ENCODE measurements around the gene TRAF1.

TRAF1 gene

GRCh38 chr9:120904061-120904977 is 22.3 kb downstream of the TRAF1 start:
- DNase-seq, result no peak

- no peak for DNase-seq
Observed at GRCh38 chr9:120902569-120903535, 23.7 kb downstream of the TRAF1 start.

- no peak for DNase-seq
Observed at GRCh38 chr9:120901755-120902568, 24.6 kb downstream of the TRAF1 start.

- DNase-seq, result no peak
Observed at GRCh38 chr9:120900824-120901223, 25.8 kb downstream of the TRAF1 start.

- DNase-seq, result no peak
Observed at GRCh38 chr9:120899490-120900068, 27.0 kb downstream of the TRAF1 start.

GRCh38 chr9:120898396-120898795 is 28.2 kb downstream of the TRAF1 start:
- DNase-seq, result no peak

GRCh38 chr9:120895951-120896350 is 30.6 kb downstream of the TRAF1 start:
- DNase-seq, result no peak

- DNase-seq, result no peak
Observed at GRCh38 chr9:120894321-120895148, 32.1 kb downstream of the TRAF1 start.

- DNase-seq, result no peak
Observed at GRCh38 chr9:120893611-120894307, 32.8 kb downstream of the TRAF1 start.

GRCh38 chr9:120892748-120893610 is 33.6 kb downstream of the TRAF1 start:
- DNase-seq, result peak; percentile 71

- DNase-seq, result no peak
Observed at GRCh38 chr9:120891884-120892747, 34.5 kb downstream of the TRAF1 start.

- peak; percentile 78 for DNase-seq
Observed at GRCh38 chr9:120891245-120891883, 35.2 kb downstream of the TRAF1 start.

- DNase-seq, result no peak
Observed at GRCh38 chr9:120890320-120891244, 36.0 kb downstream of the TRAF1 start.

- DNase-seq, result no peak
Observed at GRCh38 chr9:120889606-120890271, 36.9 kb downstream of the TRAF1 start.

- DNase-seq, result no peak
Observed at GRCh38 chr9:120888626-120889025, 38.0 kb downstream of the TRAF1 start.

GRCh38 chr9:120886490-120886967 is 40.1 kb downstream of the TRAF1 start:
- DNase-seq, result no peak
